CD14-positive monocyte (primary cell): ENCODE results near the gene RGS16. TPM values are rescaled to one million over a fixed set of nuclear protein-coding genes. Genes with fewer than 3 reads are reported as not detected.

ENCODE experiments used
- DNase-seq, 3 donors: peaks; one replicate each; pipeline ENCODE4 v3.0.0-alpha.2; 2011 to 2022
- H2AFZ ChIP-seq: 2 replicates; pipeline ENCODE4 v1.6.0; 2012; ENCODE audit warnings: mild to moderate bottlenecking, low read depth, low read length, inconsistent platforms; ENCODE audit not compliant: insufficient read depth, poor library complexity, severe bottlenecking
- H3K27ac ChIP-seq, 2 donors: 1 replicate in 1 of 2; 2 replicates in 1 of 2; pipeline ENCODE4 v1.5.1; 2012 to 2013; ENCODE audit warnings: low read length in 2 of 2, control low read depth in 1 of 2, inconsistent platforms in 1 of 2, low read depth in 1 of 2, mild to moderate bottlenecking in 1 of 2
- H3K27me3 ChIP-seq, 2 donors: one replicate each; pipeline versions ENCODE4 v1.6.0 to v1.6.1; 2011 to 2013; ENCODE audit warnings: low read length in 2 of 2; ENCODE audit not compliant: control insufficient read depth in 2 of 2, insufficient read depth in 2 of 2
- H3K36me3 ChIP-seq, 2 donors: replicated peaks in 1 of 2; 1 replicate in 1 of 2; 2 replicates in 1 of 2; pipeline versions ENCODE4 v1.5.1 to v1.6.1; 2012 to 2013; ENCODE audit warnings: low read length in 2 of 2, control low read depth in 1 of 2, inconsistent platforms in 1 of 2, mild to moderate bottlenecking in 1 of 2; ENCODE audit not compliant: insufficient read depth in 2 of 2, control insufficient read depth in 1 of 2
- H3K4me1 ChIP-seq, 2 donors: 1 replicate in 1 of 2; 2 replicates in 1 of 2; pipeline versions ENCODE4 v1.5.1 to v1.6.1; 2012 to 2013; ENCODE audit warnings: low read length in 2 of 2, control low read depth in 1 of 2, inconsistent platforms in 1 of 2, mild to moderate bottlenecking in 1 of 2, moderate library complexity in 1 of 2; ENCODE audit not compliant: insufficient read depth in 2 of 2, control insufficient read depth in 1 of 2
- H3K4me2 ChIP-seq: replicated peaks from 2 replicates; pipeline ENCODE3; 2012; ENCODE audit warnings: low read length, moderate library complexity, mild to moderate bottlenecking; ENCODE audit not compliant: poor library complexity, severe bottlenecking; ENCODE audit errors: extremely low read depth
- H3K4me3 ChIP-seq, 3 experiments: fragments of 200-600 bp in 1 of 3; sonication (generic) in 1 of 3; replicated peaks in 1 of 3; 1 replicate in 2 of 3; 2 replicates in 1 of 3; pipeline ENCODE4 v1.5.1; 2011 to 2013; ENCODE audit warnings: low read length in 3 of 3, mild to moderate bottlenecking in 3 of 3, control low read depth in 2 of 3, low read depth in 2 of 3, inconsistent platforms in 1 of 3, moderate library complexity in 1 of 3
- H3K79me2 ChIP-seq: 2 replicates; pipeline ENCODE4 v1.6.0; 2012; ENCODE audit warnings: mild to moderate bottlenecking, control low read depth, inconsistent platforms, low read length, moderate library complexity; ENCODE audit not compliant: insufficient read depth
- H3K9ac ChIP-seq: 2 replicates; pipeline ENCODE4 v1.6.0; 2017; ENCODE audit warnings: low read length, mild to moderate bottlenecking; ENCODE audit not compliant: insufficient read depth, poor library complexity, severe bottlenecking
- H3K9me3 ChIP-seq, 2 donors: replicated peaks in 1 of 2; 1 replicate in 1 of 2; 2 replicates in 1 of 2; pipeline versions ENCODE4 v1.5.1 to v1.6.1; 2012 to 2013; ENCODE audit warnings: low read length in 2 of 2, control low read depth in 1 of 2; ENCODE audit not compliant: control insufficient read depth in 1 of 2, insufficient read depth in 1 of 2
- H4K20me1 ChIP-seq: 2 replicates; pipeline ENCODE4 v1.6.0; 2012; ENCODE audit warnings: mild to moderate bottlenecking, low read length, control low read depth, moderate library complexity; ENCODE audit not compliant: insufficient read depth
- H3K27ac Mint-ChIP-seq, 7 donors: one replicate each; pipeline ENCODE4 v1.8.0; 2020; ENCODE audit warnings: mild to moderate bottlenecking in 7 of 7, mixed read lengths in 7 of 7, moderate library complexity in 6 of 7, inconsistent platforms in 2 of 7
- H3K27me3 Mint-ChIP-seq, 3 donors: one replicate each; pipeline ENCODE4 v1.8.0; 2021 to 2022; ENCODE audit warnings: low read depth in 3 of 3, mild to moderate bottlenecking in 3 of 3, mixed read lengths in 3 of 3, moderate library complexity in 3 of 3, inconsistent platforms in 1 of 3
- H3K36me3 Mint-ChIP-seq, 2 donors: one replicate each; pipeline ENCODE4 v1.8.0; 2020; ENCODE audit warnings: mixed read lengths in 2 of 2, inconsistent platforms in 1 of 2, mild to moderate bottlenecking in 1 of 2
- H3K4me1 Mint-ChIP-seq: one replicate; pipeline ENCODE4 v1.8.0; 2020; ENCODE audit warnings: mild to moderate bottlenecking, mixed read lengths
- H3K4me3 Mint-ChIP-seq, 2 donors: one replicate each; pipeline ENCODE4 v1.8.0; 2020; ENCODE audit warnings: mild to moderate bottlenecking in 2 of 2, mixed read lengths in 2 of 2, moderate library complexity in 1 of 2
- H3K9me3 Mint-ChIP-seq, 7 donors: one replicate each; pipeline ENCODE4 v1.8.0; 2020 to 2022; ENCODE audit warnings: mixed read lengths in 7 of 7, mild to moderate bottlenecking in 6 of 7, moderate library complexity in 6 of 7, inconsistent platforms in 2 of 7
- WGBS: methylation state at CpG from one replicate; pipeline ENCODE4 v1.1.5; 2013; ENCODE audit warnings: missing lambda C conversion rate; ENCODE audit not compliant: insufficient coverage; 5-methylcytosine and 5-hydroxymethylcytosine counted together
- intact Hi-C, 2 donors: fragments of 100-400 bp; cut with micrococcal nuclease; formaldehyde crosslinking; loops; one replicate each; pipeline versions ENCODE4 v1.15.0 to v1.15.1; 2023
- polyA plus RNA-seq, 3 donors: library from polyadenylated mRNA; depleted of rRNA in 1 of 3; unstranded in 2 of 3; stranded (reverse) in 1 of 3; fragments of 300-500 nt in 2 of 3; fragments of >200 nt in 1 of 3; fragmentation: Illumina TruSeq in 2 of 3; gene quantifications; 1 replicate in 2 of 3; 2 replicates in 1 of 3; pipeline ENCODE4 v1.2.3, GENCODE V29; 2012 to 2021
- TF ChIP-seq, protein P1 (sequence below): fragments of 200-600 bp; IDR thresholded peaks from one replicate; pipeline ENCODE4 v1.8.0; 2022; ENCODE audit warnings: antibody characterized with exemption, mild to moderate bottlenecking

Gene RGS16
- polyA plus RNA-seq, 3 donors = 0.07 to 0.44 TPM; not detected in 1

DNA sequence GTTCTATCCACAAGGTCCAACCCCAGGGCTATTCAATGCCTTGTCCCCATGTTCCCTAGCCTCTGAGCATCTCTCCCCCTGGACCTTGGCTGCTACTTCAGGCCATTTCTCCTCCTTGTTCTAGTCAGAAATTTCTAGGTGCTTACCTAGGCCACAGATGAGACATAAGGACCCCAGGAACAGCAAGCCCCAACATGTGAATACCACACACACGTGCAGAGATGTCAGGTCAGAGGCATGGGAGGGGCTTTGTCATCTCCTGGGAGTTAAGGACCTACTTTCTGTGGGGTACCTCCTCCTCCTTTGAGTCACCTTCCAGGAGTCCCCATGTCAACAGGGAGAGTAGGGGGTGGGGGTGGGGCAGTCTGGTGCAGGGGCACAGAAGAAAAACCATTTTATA lies 7.1 kb upstream of the RGS16 start:
- Mint-ChIP-seq H3K36me3 (peaks cover 0 to 5% of the 10 kb centered on the region in 2 donors), H3K4me3 (no peak overlapping the region), H3K4me1 (peaks cover 34% of the 10 kb centered on the region), H3K27ac (no peak overlapping the region), H3K27me3 (peaks cover 39 to 60% (median 56%) of the 10 kb centered on the region in 3 donors), H3K9me3 (peaks cover 0 to 13% (median 6%) of the 10 kb centered on the region in 7 donors)
- intact Hi-C loops = no loop called here
- Histone ChIP-seq H3K9ac (no peak overlapping the region), H3K4me2 (no peak overlapping the region), H3K4me3 (no peak overlapping the region), H3K36me3 (no peaks in the 10 kb centered on the region), H3K4me1 (peaks cover 23 to 27% of the 10 kb centered on the region in 2 donors), H2AFZ (no peak overlapping the region), H3K27me3 (peaks cover 28 to 58% of the 10 kb centered on the region in 2 donors), H4K20me1 (no peaks in the 10 kb centered on the region), H3K79me2 (no peaks in the 10 kb centered on the region), H3K27ac (no peak overlapping the region), H3K9me3 (no peaks in the 10 kb centered on the region)
- no peak for DNase-seq
- TF ChIP-seq, protein P1, sequence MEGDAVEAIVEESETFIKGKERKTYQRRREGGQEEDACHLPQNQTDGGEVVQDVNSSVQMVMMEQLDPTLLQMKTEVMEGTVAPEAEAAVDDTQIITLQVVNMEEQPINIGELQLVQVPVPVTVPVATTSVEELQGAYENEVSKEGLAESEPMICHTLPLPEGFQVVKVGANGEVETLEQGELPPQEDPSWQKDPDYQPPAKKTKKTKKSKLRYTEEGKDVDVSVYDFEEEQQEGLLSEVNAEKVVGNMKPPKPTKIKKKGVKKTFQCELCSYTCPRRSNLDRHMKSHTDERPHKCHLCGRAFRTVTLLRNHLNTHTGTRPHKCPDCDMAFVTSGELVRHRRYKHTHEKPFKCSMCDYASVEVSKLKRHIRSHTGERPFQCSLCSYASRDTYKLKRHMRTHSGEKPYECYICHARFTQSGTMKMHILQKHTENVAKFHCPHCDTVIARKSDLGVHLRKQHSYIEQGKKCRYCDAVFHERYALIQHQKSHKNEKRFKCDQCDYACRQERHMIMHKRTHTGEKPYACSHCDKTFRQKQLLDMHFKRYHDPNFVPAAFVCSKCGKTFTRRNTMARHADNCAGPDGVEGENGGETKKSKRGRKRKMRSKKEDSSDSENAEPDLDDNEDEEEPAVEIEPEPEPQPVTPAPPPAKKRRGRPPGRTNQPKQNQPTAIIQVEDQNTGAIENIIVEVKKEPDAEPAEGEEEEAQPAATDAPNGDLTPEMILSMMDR = no peak
- WGBS = 100% methylated on average over 1 of the region's 1 CpG

DNA sequence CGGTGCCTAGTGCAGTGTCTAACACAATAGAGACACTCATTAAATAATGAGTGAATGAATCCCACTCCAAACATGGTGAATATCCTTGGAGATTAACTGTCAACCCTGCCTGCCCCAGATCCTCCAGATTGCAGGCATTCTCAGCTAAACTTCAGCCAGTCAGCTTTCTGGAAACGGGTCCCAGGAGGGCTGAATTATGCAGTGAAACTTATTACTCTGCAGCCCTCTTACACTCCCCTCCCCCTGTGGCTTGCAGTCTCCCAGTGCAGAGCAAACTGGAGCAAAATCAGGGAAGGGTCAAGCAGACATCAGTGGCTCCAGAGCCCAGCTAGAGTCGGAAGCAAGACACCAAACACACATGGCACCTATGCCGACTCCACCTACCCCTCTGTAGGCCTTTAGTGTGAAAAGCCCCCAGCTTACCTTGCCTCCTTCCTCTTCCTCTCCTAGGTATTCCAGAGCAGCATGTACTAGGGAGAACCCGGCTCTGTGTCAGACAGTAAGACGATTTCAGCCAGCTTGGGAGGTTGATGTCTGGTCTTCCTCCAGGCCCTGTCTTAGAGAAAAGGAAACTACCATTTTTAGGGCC lies 6.5 kb upstream of the RGS16 start:
- Mint-ChIP-seq H3K36me3 (peaks cover 0 to 5% of the 10 kb centered on the region in 2 donors), H3K4me1 (peaks cover 28% of the 10 kb centered on the region), H3K4me3 (no peak overlapping the region), H3K27ac (peak overlapping the region in 1 of 7 donors; percentile 4), H3K27me3 (peaks cover 33 to 57% (median 53%) of the 10 kb centered on the region in 3 donors), H3K9me3 (peaks cover 0 to 10% (median 5%) of the 10 kb centered on the region in 7 donors)
- Histone ChIP-seq H3K4me2 (no peak overlapping the region), H2AFZ (no peak overlapping the region), H3K4me3 (no peak overlapping the region), H3K4me1 (peaks cover 19 to 22% of the 10 kb centered on the region in 2 donors), H4K20me1 (no peaks in the 10 kb centered on the region), H3K27ac (no peak overlapping the region), H3K79me2 (no peaks in the 10 kb centered on the region), H3K27me3 (peaks cover 25 to 51% of the 10 kb centered on the region in 2 donors), H3K36me3 (no peaks in the 10 kb centered on the region), H3K9me3 (no peaks in the 10 kb centered on the region), H3K9ac (no peak overlapping the region)
- intact Hi-C loops = no loop called here
- TF ChIP-seq, protein P1 = no peak
- DNase-seq = no peak
- whole genome bisulfite sequencing = 97% methylated on average over 5 of the region's 6 CpGs
